ENCODE measurements around the gene GOLGA5.
A peak's percentile ranks its signal among the peaks of the same experiment; 100 is the strongest.

The GOLGA5 gene

GRCh38 chr14:92880351-92880750 lies 86.2 kb downstream of the GOLGA5 start:
- H3K4me1 ChIP-seq (ENCODE audit: control insufficient read depth in 2 of 2, insufficient read depth in 1 of 2, low read depth in 1 of 2, low read length in 2 of 2) = peaks cover 9 to 10% of the 10 kb centered on the region in 2 donors
- no peak overlapping the region for H3K23ac ChIP-seq (ENCODE audit: low read depth, low read length, poor library complexity)
- H3K4me2 ChIP-seq (ENCODE audit: insufficient read depth, low read length, poor library complexity, severe bottlenecking) = no peak overlapping the region
- no peak overlapping the region for H3K4me3 ChIP-seq (ENCODE audit: low read length in 2 of 2)
- no peak overlapping the region for H4K91ac ChIP-seq (ENCODE audit: low read depth, low read length, poor library complexity)
- peaks cover 0 to 2% of the 10 kb centered on the region in 2 donors for H3K9me3 ChIP-seq (replicated peaks in 1 of 2; ENCODE audit: control insufficient read depth in 2 of 2, insufficient read depth in 1 of 2, low read depth in 1 of 2, low read length in 2 of 2)
- no peak overlapping the region for H3K9ac ChIP-seq (ENCODE audit: low read depth, low read length, poor library complexity)
- no peak overlapping the region for H2BK15ac ChIP-seq (ENCODE audit: low read length)
- H3K79me1 ChIP-seq (ENCODE audit: low read depth, low read length) = no peaks in the 10 kb centered on the region
- H2AK5ac ChIP-seq (ENCODE audit: low read depth, low read length) = no peak overlapping the region
- no peak for DNase-seq (ENCODE audit: low spot score)
- H4K8ac ChIP-seq (ENCODE audit: low read depth, low read length) = no peak overlapping the region
- H3K14ac ChIP-seq (ENCODE audit: low read length) = no peak overlapping the region
- no peak overlapping the region for H3K27ac ChIP-seq (replicated peaks; ENCODE audit: low read length)
- H3K36me3 ChIP-seq (replicated peaks in 1 of 2; ENCODE audit: control insufficient read depth in 2 of 2, insufficient read depth in 2 of 2, low read length in 2 of 2) = no peaks in the 10 kb centered on the region
- no peak overlapping the region for H2BK12ac ChIP-seq (ENCODE audit: low read length)
- no peak overlapping the region for H3K4ac ChIP-seq (ENCODE audit: low read length)
- no peak overlapping the region for H3K18ac ChIP-seq (ENCODE audit: low read length)
- H3K27me3 ChIP-seq (ENCODE audit: control insufficient read depth in 3 of 3, insufficient read depth in 3 of 3, low read depth in 1 of 3, low read length in 3 of 3) = no peaks in the 10 kb centered on the region
- no peak overlapping the region for H2BK120ac ChIP-seq (ENCODE audit: low read depth, low read length)
- H2BK5ac ChIP-seq (ENCODE audit: low read length) = no peak overlapping the region
- no CpG with 5 or more reads among the region's 7 CpGs for WGBS, 2 donors (ENCODE audit: extremely low coverage in 2 of 2, insufficient read length in 2 of 2, insufficient replicate concordance in 1 of 2)
- no peak overlapping the region for H2AFZ ChIP-seq (ENCODE audit: low read length)

- Histone ChIP-seq H3K27ac (replicated peaks; ENCODE audit: low read length) (no peak overlapping the region), H2AK5ac (ENCODE audit: low read depth, low read length) (peak overlapping the region; percentile 32), H2AFZ (ENCODE audit: low read length) (no peak overlapping the region), H3K9me3 (replicated peaks in 1 of 2; ENCODE audit: control insufficient read depth in 2 of 2, insufficient read depth in 1 of 2, low read depth in 1 of 2, low read length in 2 of 2) (peaks cover 0 to 2% of the 10 kb centered on the region in 2 donors), H3K4me3 (ENCODE audit: low read length in 2 of 2) (no peak overlapping the region), H2BK120ac (ENCODE audit: low read depth, low read length) (peak overlapping the region; percentile 1), H3K23ac (ENCODE audit: low read depth, low read length, poor library complexity) (no peak overlapping the region), H3K79me1 (ENCODE audit: low read depth, low read length) (no peaks in the 10 kb centered on the region), H3K4ac (ENCODE audit: low read length) (no peak overlapping the region), H4K8ac (ENCODE audit: low read depth, low read length) (no peak overlapping the region), H3K4me1 (ENCODE audit: control insufficient read depth in 2 of 2, insufficient read depth in 1 of 2, low read depth in 1 of 2, low read length in 2 of 2) (peaks cover 9 to 10% of the 10 kb centered on the region in 2 donors), H3K36me3 (replicated peaks in 1 of 2; ENCODE audit: control insufficient read depth in 2 of 2, insufficient read depth in 2 of 2, low read length in 2 of 2) (no peaks in the 10 kb centered on the region), H3K4me2 (ENCODE audit: insufficient read depth, low read length, poor library complexity, severe bottlenecking) (no peak overlapping the region), H3K14ac (ENCODE audit: low read length) (no peak overlapping the region), H4K91ac (ENCODE audit: low read depth, low read length, poor library complexity) (no peak overlapping the region), H3K9ac (ENCODE audit: low read depth, low read length, poor library complexity) (no peak overlapping the region), H3K27me3 (ENCODE audit: control insufficient read depth in 3 of 3, insufficient read depth in 3 of 3, low read depth in 1 of 3, low read length in 3 of 3) (no peaks in the 10 kb centered on the region), H2BK5ac (ENCODE audit: low read length) (no peak overlapping the region), H2BK12ac (ENCODE audit: low read length) (no peak overlapping the region), H3K18ac (ENCODE audit: low read length) (peak overlapping the region; percentile 70), H2BK15ac (ENCODE audit: low read length) (no peak overlapping the region)
- WGBS, 2 donors (ENCODE audit: extremely low coverage in 2 of 2, insufficient read length in 2 of 2, insufficient replicate concordance in 1 of 2) = 100% methylated on average over 1 of the region's 12 CpGs; no CpG with 5 or more reads in 1 of the 2 donors
- DNase-seq (ENCODE audit: low spot score) = no peak
These were observed 86.7 kb downstream of the GOLGA5 start for GRCh38 chr14:92880851-92881250.

GRCh38 chr14:92883066-92883465 lies 89.0 kb downstream of the GOLGA5 start:
- Histone ChIP-seq H4K8ac (ENCODE audit: low read depth, low read length) (no peak overlapping the region), H3K4me3 (ENCODE audit: low read length in 2 of 2) (no peak overlapping the region), H2BK120ac (ENCODE audit: low read depth, low read length) (no peak overlapping the region), H3K9me3 (replicated peaks in 1 of 2; ENCODE audit: control insufficient read depth in 2 of 2, insufficient read depth in 1 of 2, low read depth in 1 of 2, low read length in 2 of 2) (peaks cover 0 to 2% of the 10 kb centered on the region in 2 donors), H2BK5ac (ENCODE audit: low read length) (no peak overlapping the region), H3K79me1 (ENCODE audit: low read depth, low read length) (no peaks in the 10 kb centered on the region), H3K27ac (replicated peaks; ENCODE audit: low read length) (no peak overlapping the region), H3K4ac (ENCODE audit: low read length) (no peak overlapping the region), H2BK12ac (ENCODE audit: low read length) (no peak overlapping the region), H3K36me3 (replicated peaks in 1 of 2; ENCODE audit: control insufficient read depth in 2 of 2, insufficient read depth in 2 of 2, low read length in 2 of 2) (no peaks in the 10 kb centered on the region), H3K23ac (ENCODE audit: low read depth, low read length, poor library complexity) (no peak overlapping the region), H2AFZ (ENCODE audit: low read length) (no peak overlapping the region), H4K91ac (ENCODE audit: low read depth, low read length, poor library complexity) (no peak overlapping the region), H3K4me2 (ENCODE audit: insufficient read depth, low read length, poor library complexity, severe bottlenecking) (no peak overlapping the region), H3K4me1 (ENCODE audit: control insufficient read depth in 2 of 2, insufficient read depth in 1 of 2, low read depth in 1 of 2, low read length in 2 of 2) (peaks cover 3 to 6% of the 10 kb centered on the region in 2 donors), H3K9ac (ENCODE audit: low read depth, low read length, poor library complexity) (no peak overlapping the region), H3K14ac (ENCODE audit: low read length) (no peak overlapping the region), H2AK5ac (ENCODE audit: low read depth, low read length) (no peak overlapping the region), H2BK15ac (ENCODE audit: low read length) (no peak overlapping the region), H3K27me3 (ENCODE audit: control insufficient read depth in 3 of 3, insufficient read depth in 3 of 3, low read depth in 1 of 3, low read length in 3 of 3) (no peaks in the 10 kb centered on the region), H3K18ac (ENCODE audit: low read length) (no peak overlapping the region)
- no CpG with 5 or more reads among the region's 5 CpGs for WGBS, 2 donors (ENCODE audit: extremely low coverage in 2 of 2, insufficient read length in 2 of 2, insufficient replicate concordance in 1 of 2)
- DNase-seq (ENCODE audit: low spot score) = no peak

- Histone ChIP-seq H2BK15ac (ENCODE audit: low read length) (no peak overlapping the region), H4K91ac (ENCODE audit: low read depth, low read length, poor library complexity) (no peak overlapping the region), H2BK5ac (ENCODE audit: low read length) (no peak overlapping the region), H3K4me3 (ENCODE audit: low read length in 2 of 2) (no peak overlapping the region), H3K9me3 (replicated peaks in 1 of 2; ENCODE audit: control insufficient read depth in 2 of 2, insufficient read depth in 1 of 2, low read depth in 1 of 2, low read length in 2 of 2) (peaks cover 0 to 2% of the 10 kb centered on the region in 2 donors), H3K14ac (ENCODE audit: low read length) (no peak overlapping the region), H3K27ac (replicated peaks; ENCODE audit: low read length) (no peak overlapping the region), H4K8ac (ENCODE audit: low read depth, low read length) (no peak overlapping the region), H2AK5ac (ENCODE audit: low read depth, low read length) (no peak overlapping the region), H2AFZ (ENCODE audit: low read length) (no peak overlapping the region), H3K23ac (ENCODE audit: low read depth, low read length, poor library complexity) (no peak overlapping the region), H3K18ac (ENCODE audit: low read length) (no peak overlapping the region), H3K4me1 (ENCODE audit: control insufficient read depth in 2 of 2, insufficient read depth in 1 of 2, low read depth in 1 of 2, low read length in 2 of 2) (peaks cover 0 to 3% of the 10 kb centered on the region in 2 donors), H2BK12ac (ENCODE audit: low read length) (no peak overlapping the region), H3K4ac (ENCODE audit: low read length) (no peak overlapping the region), H2BK120ac (ENCODE audit: low read depth, low read length) (no peak overlapping the region), H3K4me2 (ENCODE audit: insufficient read depth, low read length, poor library complexity, severe bottlenecking) (no peak overlapping the region), H3K27me3 (ENCODE audit: control insufficient read depth in 3 of 3, insufficient read depth in 3 of 3, low read depth in 1 of 3, low read length in 3 of 3) (no peaks in the 10 kb centered on the region), H3K9ac (ENCODE audit: low read depth, low read length, poor library complexity) (no peak overlapping the region), H3K79me1 (ENCODE audit: low read depth, low read length) (no peaks in the 10 kb centered on the region), H3K36me3 (replicated peaks in 1 of 2; ENCODE audit: control insufficient read depth in 2 of 2, insufficient read depth in 2 of 2, low read length in 2 of 2) (no peaks in the 10 kb centered on the region)
- no peak for DNase-seq (ENCODE audit: low spot score)
- no CpG with 5 or more reads among the region's 3 CpGs for WGBS, 2 donors (ENCODE audit: extremely low coverage in 2 of 2, insufficient read length in 2 of 2, insufficient replicate concordance in 1 of 2)
These were observed 90.3 kb downstream of the GOLGA5 start for GRCh38 chr14:92884410-92884809.
